IMR-90 (cell line): ENCODE results near the gene ANO8. TPM values are rescaled to one million over a fixed set of nuclear protein-coding genes. Genes with fewer than 3 reads are reported as not detected.

ENCODE experiments used
- ATAC-seq: fragments of 200-7000 bp; cut with Tn5 transposase; 2 replicates; pipeline ENCODE4 v1.9.1; 2020; ENCODE audit warnings: low read depth, mild to moderate bottlenecking, moderate library complexity
- BruUV-seq: library from RNA; stranded (reverse); fragments of 400-500 nt; replicated peaks from 2 replicates; lab custom pipeline; 2021; lab: Mats Ljungman, UMichigan
- CTCF ChIA-PET: fragments of 300-600 bp; formaldehyde crosslinking; extraction: SDS; loops from one replicate; lab custom pipeline; 2021; ENCODE audit warnings: antibody characterized with exemption; lab: Yijun Ruan, JAX
- POLR2A ChIA-PET: fragments of 300-600 bp; sonication (Branson Sonifier 250); formaldehyde crosslinking; loops from one replicate; lab custom pipeline; 2022; ENCODE audit warnings: antibody characterized with exemption; ENCODE audit not compliant: unreplicated experiment; lab: Charles Lee
- DNase-seq: peaks from one replicate; pipeline ENCODE4 v3.0.0; 2013
- H2AFZ ChIP-seq: replicated peaks from 2 replicates; pipeline ENCODE3; 2013; ENCODE audit warnings: low read length, mild to moderate bottlenecking; ENCODE audit not compliant: poor library complexity
- H2AK5ac ChIP-seq: 2 replicates; pipeline ENCODE4 v1.6.1; 2013; ENCODE audit warnings: low read depth, low read length, inconsistent platforms
- H2AK9ac ChIP-seq: replicated peaks from 2 replicates; pipeline ENCODE3; 2013; ENCODE audit warnings: mild to moderate bottlenecking, low read depth, low read length, moderate library complexity; ENCODE audit not compliant: poor library complexity
- H2BK120ac ChIP-seq: 2 replicates; pipeline ENCODE4 v1.6.1; 2013; ENCODE audit warnings: low read depth, low read length, inconsistent platforms
- H2BK15ac ChIP-seq: 3 replicates; pipeline ENCODE4 v1.6.1; 2013; ENCODE audit warnings: low read depth, low read length, inconsistent platforms
- H2BK20ac ChIP-seq: 2 replicates; pipeline ENCODE4 v1.6.1; 2013; ENCODE audit warnings: low read depth, mild to moderate bottlenecking, inconsistent platforms, low read length, moderate library complexity
- H2BK5ac ChIP-seq: 2 replicates; pipeline ENCODE4 v1.6.1; 2013; ENCODE audit warnings: mild to moderate bottlenecking, low read depth, low read length, inconsistent platforms; ENCODE audit not compliant: poor library complexity, severe bottlenecking
- H3K14ac ChIP-seq: replicated peaks from 2 replicates; pipeline ENCODE4 v1.6.1; 2013; ENCODE audit warnings: low read depth, low read length, inconsistent platforms
- H3K18ac ChIP-seq: 2 replicates; pipeline ENCODE4 v1.6.1; 2013; ENCODE audit warnings: low read depth, low read length, control low read depth
- H3K23ac ChIP-seq: 2 replicates; pipeline ENCODE4 v1.6.1; 2013; ENCODE audit warnings: low read depth, low read length, inconsistent platforms
- H3K27ac ChIP-seq: 2 replicates; pipeline ENCODE4 v1.5.1; 2013; ENCODE audit warnings: mild to moderate bottlenecking, control low read depth, low read length; ENCODE audit not compliant: insufficient read depth
- H3K27me3 ChIP-seq: 2 replicates; pipeline ENCODE4 v1.6.1; 2013; ENCODE audit warnings: low read length; ENCODE audit not compliant: control insufficient read depth, insufficient read depth
- H3K36me3 ChIP-seq: 2 replicates; pipeline ENCODE4 v1.6.1; 2013; ENCODE audit warnings: low read length, mixed read lengths; ENCODE audit not compliant: control insufficient read depth, insufficient read depth
- H3K4ac ChIP-seq: 2 replicates; pipeline ENCODE4 v1.6.1; 2013; ENCODE audit warnings: low read depth, low read length, inconsistent platforms
- H3K4me1 ChIP-seq: 2 replicates; pipeline ENCODE4 v1.6.1; 2013; ENCODE audit warnings: low read length, mixed read lengths; ENCODE audit not compliant: control insufficient read depth, insufficient read depth
- H3K4me2 ChIP-seq: 2 replicates; pipeline ENCODE4 v1.6.1; 2013; ENCODE audit warnings: low read depth, mild to moderate bottlenecking, control low read depth, low read length, moderate library complexity
- H3K4me3 ChIP-seq: 2 replicates; pipeline ENCODE4 v1.5.1; 2013; ENCODE audit warnings: low read depth, mild to moderate bottlenecking, control low read depth, low read length, moderate library complexity; ENCODE audit not compliant: insufficient read depth
- H3K56ac ChIP-seq: 2 replicates; pipeline ENCODE4 v1.6.1; 2013; ENCODE audit warnings: low read length, inconsistent platforms; ENCODE audit not compliant: insufficient read depth; ENCODE audit errors: extremely low read depth
- H3K79me1 ChIP-seq, 2 experiments: 2 replicates each; pipeline ENCODE4 v1.6.1; 2013; ENCODE audit warnings: low read length in 2 of 2, inconsistent platforms in 1 of 2, low read depth in 1 of 2
- H3K9ac ChIP-seq: 2 replicates; pipeline ENCODE4 v1.6.1; 2013; ENCODE audit warnings: low read depth, low read length, control low read depth
- H3K9me1 ChIP-seq: 2 replicates; pipeline ENCODE4 v1.6.1; 2013; ENCODE audit warnings: low read length, inconsistent platforms; ENCODE audit not compliant: insufficient read depth
- H3K9me3 ChIP-seq: 2 replicates; pipeline ENCODE4 v1.6.1; 2013; ENCODE audit warnings: low read length; ENCODE audit not compliant: control insufficient read depth, insufficient read depth
- H4K20me1 ChIP-seq: 2 replicates; pipeline ENCODE4 v1.6.1; 2013; ENCODE audit warnings: low read length, inconsistent platforms; ENCODE audit not compliant: insufficient read depth
- H4K5ac ChIP-seq: 2 replicates; pipeline ENCODE4 v1.6.1; 2013; ENCODE audit warnings: mild to moderate bottlenecking, low read depth, low read length, control low read depth
- H4K8ac ChIP-seq, 2 experiments: 2 replicates each; pipeline ENCODE4 v1.6.1; 2013; ENCODE audit warnings: low read depth in 2 of 2, low read length in 2 of 2, control low read depth in 1 of 2, inconsistent platforms in 1 of 2
- H4K91ac ChIP-seq: 2 replicates; pipeline ENCODE4 v1.6.1; 2013; ENCODE audit warnings: low read depth, low read length, inconsistent platforms; ENCODE audit not compliant: insufficient read depth
- BHLHE40 ChIP-seq: fragments of 150-350 bp; IDR thresholded peaks from 2 replicates; pipeline ENCODE4 v1.6.1; 2016; ENCODE audit warnings: mild to moderate bottlenecking, low read depth, low read length
- CEBPB ChIP-seq: IDR thresholded peaks from 2 replicates; pipeline ENCODE4 v1.6.1; 2012; ENCODE audit warnings: low read depth, low read length, improper control_type of control experiment
- CHD1 ChIP-seq: IDR thresholded peaks from 2 replicates; pipeline ENCODE4 v1.6.1; 2012; ENCODE audit warnings: low read depth, low read length, improper control_type of control experiment
- CTCF ChIP-seq: conservative IDR thresholded peaks from 2 replicates; pipeline ENCODE4 v1.5.1; 2012; ENCODE audit warnings: mild to moderate bottlenecking, low read depth, low read length, improper control_type of control experiment
- ELK1 ChIP-seq: fragments of 150-350 bp; IDR thresholded peaks from 2 replicates; pipeline ENCODE4 v1.6.1; 2016; ENCODE audit warnings: low read depth, mild to moderate bottlenecking, low read length, moderate library complexity, borderline replicate concordance
- FOS ChIP-seq: fragments of 150-350 bp; IDR thresholded peaks from 2 replicates; pipeline ENCODE4 v1.6.1; 2016; ENCODE audit warnings: low read depth, low read length
- MAFK ChIP-seq: IDR thresholded peaks from 2 replicates; pipeline ENCODE4 v1.6.1; 2012; ENCODE audit warnings: low read depth, low read length, improper control_type of control experiment
- MAZ ChIP-seq: IDR thresholded peaks from 2 replicates; pipeline ENCODE4 v1.6.1; 2012; ENCODE audit warnings: low read depth, mild to moderate bottlenecking, low read length, improper control_type of control experiment, moderate library complexity, borderline replicate concordance
- MXI1 ChIP-seq: IDR thresholded peaks from 2 replicates; pipeline ENCODE4 v1.6.1; 2012; ENCODE audit warnings: low read depth, mild to moderate bottlenecking, low read length, moderate library complexity, borderline replicate concordance
- NFE2L2 ChIP-seq: fragments of 150-350 bp; IDR thresholded peaks from 2 replicates; pipeline ENCODE4 v1.6.1; 2016; ENCODE audit warnings: low read depth, mild to moderate bottlenecking, low read length
- POLR2A ChIP-seq: IDR thresholded peaks from 2 replicates; pipeline ENCODE4 v1.6.1; 2012; ENCODE audit warnings: mild to moderate bottlenecking, low read depth, low read length
- RAD21 ChIP-seq: IDR thresholded peaks from 2 replicates; pipeline ENCODE4 v1.6.1; 2012; ENCODE audit warnings: low read length, improper control_type of control experiment
- RCOR1 ChIP-seq: IDR thresholded peaks from 2 replicates; pipeline ENCODE4 v1.6.1; 2012; ENCODE audit warnings: mild to moderate bottlenecking, low read length, improper control_type of control experiment; ENCODE audit not compliant: insufficient replicate concordance
- RFX5 ChIP-seq: IDR thresholded peaks from 2 replicates; pipeline ENCODE4 v1.8.0; 2012; ENCODE audit warnings: low read depth, mild to moderate bottlenecking, low read length, moderate library complexity
- SMC3 ChIP-seq: fragments of 150-350 bp; IDR thresholded peaks from 2 replicates; pipeline ENCODE4 v1.6.1; 2016; ENCODE audit warnings: low read depth, mild to moderate bottlenecking, antibody characterized with exemption, low read length, moderate library complexity
- USF2 ChIP-seq: fragments of 150-350 bp; IDR thresholded peaks from 2 replicates; pipeline ENCODE4 v1.6.1; 2017; ENCODE audit warnings: mild to moderate bottlenecking, antibody characterized with exemption, low read length, low read depth
- WGBS, 2 experiments: methylation state at CpG; one replicate each; pipeline versions ENCODE4 v1.1.5 to v1.1.7; 2013; ENCODE audit warnings: missing lambda C conversion rate in 2 of 2; ENCODE audit not compliant: insufficient read length in 1 of 2; ENCODE audit errors: extremely low coverage in 2 of 2; 5-methylcytosine and 5-hydroxymethylcytosine counted together
- dilution Hi-C: fragments of 300-500 bp; cut with HindIII; formaldehyde crosslinking; loops from one replicate; pipeline ENCODE4 v1.14.3; 2018; ENCODE audit warnings: low sequenced_read_pairs; ENCODE audit not compliant: unreplicated experiment
- in situ Hi-C: fragments of 300-500 bp; cut with MboI; formaldehyde crosslinking; loops from 3 replicates; pipeline ENCODE4 v1.14.3; 2019; ENCODE audit warnings: low sequenced_read_pairs, inconsistent platforms, mixed read lengths
- intact Hi-C: fragments of 100-400 bp; cut with micrococcal nuclease; formaldehyde crosslinking; loops from 2 replicates; pipeline ENCODE4 v1.10.0; 2022
- polyA plus RNA-seq, 3 experiments: library from polyadenylated mRNA; depleted of rRNA; stranded (reverse); fragments of >200 nt; gene quantifications; 2 replicates each; pipeline ENCODE4 v1.2.3, GENCODE V29; 2012; ENCODE audit warnings: low replicate concordance in 1 of 3
- total RNA-seq: library from RNA; depleted of rRNA; stranded (reverse); fragments of >200 nt; gene quantifications from 2 replicates; pipeline ENCODE4 v1.2.3, GENCODE V29; 2012

Gene ANO8
- total and polyA plus RNA-seq, 2 of the 4 experiments (the other 2 are of a cell fraction): 1.6 to 5.6 TPM

GRCh38 chr19:17331045-17331558, 3.6 kb downstream of the ANO8 start:
- ChIA-PET CTCF (no interaction called here), POLR2A (no interaction called here)
- no peak overlapping the region for H3K4ac ChIP-seq
- no peak overlapping the region for H2AFZ ChIP-seq
- BruUV-seq: no TSS peak
- H4K20me1 ChIP-seq: no peaks in the 10 kb centered on the region
- H4K8ac ChIP-seq: no peak overlapping the region
- 0 out of 2 replicates have a peak, but pooled peaks cover 4% of the 10 kb centered on the region for H3K4me1 ChIP-seq
- H3K9me1 ChIP-seq: peaks cover 5% of the 10 kb centered on the region
- in situ Hi-C loops: no loop called here
- H3K27ac ChIP-seq: no peak overlapping the region
- TF ChIP-seq FOS: no peak
- no peak for TF ChIP-seq RAD21
- TF ChIP-seq CTCF: no peak
- no peak for TF ChIP-seq MAFK
- no peak for TF ChIP-seq USF2
- TF ChIP-seq NFE2L2: no peak
- TF ChIP-seq POLR2A: no peak
- no peak for TF ChIP-seq ELK1
- TF ChIP-seq MXI1: no peak
- TF ChIP-seq MAZ: no peak
- TF ChIP-seq CHD1: no peak
- TF ChIP-seq CEBPB: no peak
- TF ChIP-seq RFX5: no peak
- no peak for TF ChIP-seq RCOR1
- TF ChIP-seq SMC3: no peak
- no peak for TF ChIP-seq BHLHE40
- H2BK120ac ChIP-seq: no peak overlapping the region
- H3K23ac ChIP-seq: no peak overlapping the region
- dilution Hi-C loops: no loop called here
- H4K5ac ChIP-seq: no peak overlapping the region
- intact Hi-C loops: no loop called here
- no peak overlapping the region for H3K4me2 ChIP-seq
- H3K9me3 ChIP-seq: no peaks in the 10 kb centered on the region
- H3K14ac ChIP-seq: no peak overlapping the region
- no peak overlapping the region for H2AK9ac ChIP-seq
- no peak for ATAC-seq
- peaks cover 6% of the 10 kb centered on the region; the same call in 1 of the 2 replicates for H3K36me3 ChIP-seq
- no peaks in the 10 kb centered on the region for H3K27me3 ChIP-seq
- no peak overlapping the region for H3K56ac ChIP-seq
- WGBS, 2 experiments: 73% methylated on average over 8 of the region's 13 CpGs; no CpG with 5 or more reads in 1 of the 2 experiments
- H4K91ac ChIP-seq: no peak overlapping the region
- H3K79me1 ChIP-seq: peaks cover 0 to 29% of the 10 kb centered on the region in 2 experiments; a peak in 2 of 4 replicates
- H2BK20ac ChIP-seq: no peak overlapping the region
- no peak overlapping the region for H2BK15ac ChIP-seq
- no peak overlapping the region for H2AK5ac ChIP-seq
- H2BK5ac ChIP-seq: no peak overlapping the region
- no peak for DNase-seq
- H3K18ac ChIP-seq: no peak overlapping the region
- no peak overlapping the region for H3K4me3 ChIP-seq
- H3K9ac ChIP-seq: no peak overlapping the region
